Endothelial cell of umbilical vein (primary cell): ENCODE data around the gene ANO6.

Source experiments
- EZH2 ChIP-seq: IDR thresholded peaks from 2 replicates; pipeline ENCODE4 v1.6.1; 2012; ENCODE audit warnings: borderline replicate concordance, low read depth, mild to moderate bottlenecking, moderate library complexity, low read length, inconsistent platforms; ENCODE audit not compliant: severe bottlenecking
- MYC ChIP-seq: IDR thresholded peaks from one replicate; pipeline ENCODE4 v1.6.1; 2011; ENCODE audit warnings: mild to moderate bottlenecking, low read depth, low read length
- POLR2A ChIP-seq: IDR thresholded peaks from 2 replicates; pipeline ENCODE4 v1.6.1; 2012; ENCODE audit warnings: low read depth, mild to moderate bottlenecking, control low read depth, low read length
- POLR2AphosphoS5 ChIP-seq: IDR thresholded peaks from 2 replicates; pipeline ENCODE4 v1.6.1; 2012; ENCODE audit warnings: low read depth, mild to moderate bottlenecking, control low read depth, low read length, moderate library complexity; ENCODE audit not compliant: insufficient read depth
- TF ChIP-seq, protein P1 (sequence below), 2 donors: IDR thresholded peaks; 1 replicate in 1 of 2; 2 replicates in 1 of 2; pipeline ENCODE4 v1.5.1; 2011; ENCODE audit warnings: low read length in 2 of 2, mild to moderate bottlenecking in 2 of 2, moderate library complexity in 2 of 2, control low read depth in 1 of 2, inconsistent platforms in 1 of 2, low read depth in 1 of 2; ENCODE audit not compliant: insufficient read depth in 1 of 2; ENCODE audit errors: extremely low read depth in 1 of 2

DNA sequence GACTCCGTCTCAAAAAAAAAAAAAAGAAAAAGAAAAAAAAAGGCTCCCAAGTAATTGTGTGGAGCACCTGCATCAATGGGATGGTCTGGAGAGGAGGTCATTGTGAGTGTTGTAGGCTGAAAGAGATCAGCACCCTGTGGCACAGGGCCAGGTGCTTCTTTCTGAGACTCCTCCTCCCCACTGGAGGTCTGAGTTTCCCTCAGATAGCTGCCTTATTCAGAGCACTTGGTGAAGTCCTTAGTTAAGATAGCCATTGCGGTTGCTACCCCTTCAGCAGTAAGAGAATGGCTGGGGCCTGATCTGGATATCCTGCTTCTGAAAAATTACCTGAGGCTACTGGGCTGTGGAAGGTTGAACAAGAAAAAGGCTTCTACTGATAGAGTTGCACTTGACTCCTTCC lies 69.8 kb downstream of the ANO6 start:
- TF ChIP-seq, protein P1, sequence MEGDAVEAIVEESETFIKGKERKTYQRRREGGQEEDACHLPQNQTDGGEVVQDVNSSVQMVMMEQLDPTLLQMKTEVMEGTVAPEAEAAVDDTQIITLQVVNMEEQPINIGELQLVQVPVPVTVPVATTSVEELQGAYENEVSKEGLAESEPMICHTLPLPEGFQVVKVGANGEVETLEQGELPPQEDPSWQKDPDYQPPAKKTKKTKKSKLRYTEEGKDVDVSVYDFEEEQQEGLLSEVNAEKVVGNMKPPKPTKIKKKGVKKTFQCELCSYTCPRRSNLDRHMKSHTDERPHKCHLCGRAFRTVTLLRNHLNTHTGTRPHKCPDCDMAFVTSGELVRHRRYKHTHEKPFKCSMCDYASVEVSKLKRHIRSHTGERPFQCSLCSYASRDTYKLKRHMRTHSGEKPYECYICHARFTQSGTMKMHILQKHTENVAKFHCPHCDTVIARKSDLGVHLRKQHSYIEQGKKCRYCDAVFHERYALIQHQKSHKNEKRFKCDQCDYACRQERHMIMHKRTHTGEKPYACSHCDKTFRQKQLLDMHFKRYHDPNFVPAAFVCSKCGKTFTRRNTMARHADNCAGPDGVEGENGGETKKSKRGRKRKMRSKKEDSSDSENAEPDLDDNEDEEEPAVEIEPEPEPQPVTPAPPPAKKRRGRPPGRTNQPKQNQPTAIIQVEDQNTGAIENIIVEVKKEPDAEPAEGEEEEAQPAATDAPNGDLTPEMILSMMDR (IDR thresholded peaks at IDR 0.05; ENCODE audit: extremely low read depth in 1 of 2, insufficient read depth in 1 of 2, low read depth in 1 of 2, low read length in 2 of 2), result no peak
- TF ChIP-seq POLR2A, result no peak
- TF ChIP-seq MYC, result no peak
- no peak for TF ChIP-seq POLR2AphosphoS5
- no peak for TF ChIP-seq EZH2
